ENCODE results near the gene OPCML.
A peak's percentile ranks its signal among the peaks of the same experiment; 100 is the strongest.

Gene OPCML

DNA sequence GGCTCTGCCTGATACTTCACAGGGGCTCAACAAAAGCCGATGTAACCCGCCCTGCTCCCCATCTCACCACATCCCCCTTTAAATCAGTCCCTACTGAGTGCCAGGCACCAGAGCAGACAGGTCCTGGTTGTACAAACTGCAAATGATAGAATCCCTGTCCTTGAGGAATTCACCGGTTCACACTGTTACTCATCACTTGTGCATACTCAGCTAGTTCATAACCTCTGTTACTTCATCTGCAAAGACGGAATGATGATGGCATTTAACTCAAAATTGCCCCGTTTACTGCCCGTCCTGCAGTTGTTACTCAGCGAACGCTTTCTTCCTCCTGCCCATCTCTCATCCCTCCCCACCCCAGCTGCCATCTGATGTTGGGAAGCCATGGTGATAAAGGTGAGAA lies 384.7 kb downstream of the OPCML start:
- TF ChIP-seq, protein P1, sequence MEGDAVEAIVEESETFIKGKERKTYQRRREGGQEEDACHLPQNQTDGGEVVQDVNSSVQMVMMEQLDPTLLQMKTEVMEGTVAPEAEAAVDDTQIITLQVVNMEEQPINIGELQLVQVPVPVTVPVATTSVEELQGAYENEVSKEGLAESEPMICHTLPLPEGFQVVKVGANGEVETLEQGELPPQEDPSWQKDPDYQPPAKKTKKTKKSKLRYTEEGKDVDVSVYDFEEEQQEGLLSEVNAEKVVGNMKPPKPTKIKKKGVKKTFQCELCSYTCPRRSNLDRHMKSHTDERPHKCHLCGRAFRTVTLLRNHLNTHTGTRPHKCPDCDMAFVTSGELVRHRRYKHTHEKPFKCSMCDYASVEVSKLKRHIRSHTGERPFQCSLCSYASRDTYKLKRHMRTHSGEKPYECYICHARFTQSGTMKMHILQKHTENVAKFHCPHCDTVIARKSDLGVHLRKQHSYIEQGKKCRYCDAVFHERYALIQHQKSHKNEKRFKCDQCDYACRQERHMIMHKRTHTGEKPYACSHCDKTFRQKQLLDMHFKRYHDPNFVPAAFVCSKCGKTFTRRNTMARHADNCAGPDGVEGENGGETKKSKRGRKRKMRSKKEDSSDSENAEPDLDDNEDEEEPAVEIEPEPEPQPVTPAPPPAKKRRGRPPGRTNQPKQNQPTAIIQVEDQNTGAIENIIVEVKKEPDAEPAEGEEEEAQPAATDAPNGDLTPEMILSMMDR (conservative IDR thresholded peaks at IDR 0.05) = no peak
- H3K27ac ChIP-seq = no peak overlapping the region

- H3K27ac ChIP-seq = no peak overlapping the region
- TF ChIP-seq, protein P1 (conservative IDR thresholded peaks at IDR 0.05) = no peak
These were observed 385.5 kb downstream of the OPCML start for GRCh38 chr11:133146697-133147306.

DNA sequence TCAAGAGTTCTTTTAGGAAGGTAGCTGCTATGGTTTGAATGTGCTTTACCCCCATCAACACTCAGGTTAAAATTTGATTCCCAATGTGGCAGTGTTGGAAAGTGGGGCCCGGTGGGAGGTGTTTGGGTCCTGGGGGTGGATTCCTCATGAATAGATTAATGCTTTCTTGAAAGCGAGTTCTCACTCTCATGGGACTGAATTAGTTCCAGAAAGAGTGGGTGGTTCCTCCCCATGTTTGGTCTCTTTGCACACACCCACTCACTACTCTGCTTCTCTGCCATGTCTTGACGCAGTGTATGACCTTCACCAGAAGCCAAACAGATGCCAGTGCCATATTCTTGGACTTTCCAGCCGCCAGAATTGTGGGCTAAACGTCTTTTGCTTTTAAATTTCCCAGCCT lies 394.4 kb downstream of the OPCML start:
- TF ChIP-seq, protein P1 (conservative IDR thresholded peaks at IDR 0.05) = no peak
- no peak overlapping the region for H3K27ac ChIP-seq

DNA sequence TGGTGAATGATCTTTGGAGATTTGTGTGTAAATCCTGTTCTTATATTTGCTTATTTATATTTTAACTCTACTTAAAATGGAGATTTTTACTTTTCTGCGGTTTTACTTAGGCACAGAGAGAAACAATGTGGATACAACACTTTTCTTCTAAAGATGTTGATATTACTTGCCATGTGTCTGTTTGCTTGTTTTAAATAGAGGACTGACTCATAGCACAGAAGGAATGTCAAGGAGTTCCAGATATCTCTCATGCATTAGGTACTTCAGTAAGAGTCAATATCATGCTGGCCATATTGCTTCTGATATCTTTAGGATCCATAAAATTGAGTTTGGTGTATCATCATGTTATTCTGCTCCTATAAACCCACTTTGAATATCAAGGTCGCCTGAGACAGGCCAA lies 395.0 kb downstream of the OPCML start:
- H3K27ac ChIP-seq = no peak overlapping the region
- TF ChIP-seq, protein P1 (conservative IDR thresholded peaks at IDR 0.05) = no peak

GRCh38 chr11:133136376-133136775 lies 395.9 kb downstream of the OPCML start:
- H3K27ac ChIP-seq = no peak overlapping the region
- TF ChIP-seq, protein P1 (conservative IDR thresholded peaks at IDR 0.05) = no peak

GRCh38 chr11:133134314-133135173 lies 397.8 kb downstream of the OPCML start:
- TF ChIP-seq, protein P1 (conservative IDR thresholded peaks at IDR 0.05) = peak; percentile 98
- no peak overlapping the region for H3K27ac ChIP-seq

- TF ChIP-seq, protein P1 (conservative IDR thresholded peaks at IDR 0.05) = no peak
- no peak overlapping the region for H3K27ac ChIP-seq
These were observed 398.7 kb downstream of the OPCML start for GRCh38 chr11:133133606-133134005.

All from VCaP (cell line).